ENCODE data around the gene OXNAD1.

The OXNAD1 gene

DNA sequence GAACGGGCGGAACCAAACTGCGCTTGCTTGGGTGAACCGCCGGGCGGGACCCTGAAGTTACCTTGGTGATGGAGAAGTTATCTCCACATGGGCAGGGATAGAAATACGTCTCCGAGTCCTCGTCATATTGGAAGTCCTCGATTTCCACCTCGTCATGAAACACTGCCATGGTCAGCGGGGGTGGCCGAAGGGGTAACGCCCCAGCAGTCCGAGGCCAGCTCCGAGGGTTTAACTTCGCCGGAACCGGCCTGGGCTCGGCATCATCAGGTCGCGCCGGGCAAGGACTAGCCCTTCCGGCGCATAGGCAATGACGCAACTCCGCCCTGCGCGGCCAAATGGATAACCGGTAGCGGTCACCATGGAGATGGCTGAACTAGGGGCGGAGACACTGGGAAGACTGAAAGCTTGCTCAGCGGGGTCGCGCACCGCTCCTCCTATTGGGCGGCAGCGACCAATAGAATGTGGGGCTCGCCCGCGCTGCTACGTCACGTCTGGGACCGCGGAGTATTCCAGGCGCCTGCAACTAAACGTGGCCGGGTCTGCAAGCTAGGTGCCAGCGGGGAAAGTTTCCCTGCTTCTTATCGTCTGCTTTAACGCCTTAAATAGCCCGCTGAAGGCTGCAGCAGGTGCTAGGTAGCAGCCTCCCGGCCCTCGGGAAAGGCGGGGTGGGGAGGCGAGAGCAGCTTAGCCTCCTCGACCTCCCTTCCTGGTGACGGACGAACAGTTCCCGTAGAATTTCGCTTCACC is at the start of gene OXNAD1, which contains the start of gene DPH3:
OXNAD1 (plus strand) TSS at position 505 of the 747 bp plus-strand sequence. CDS start 5,741 bp downstream, outside the sequence.
DPH3 (minus strand) TSS at position 236 of the 747 bp plus-strand sequence; CDS start at position 169, 67 bp downstream.
- DNase-seq, result peak; percentile 85 to 99 (median 98)

GRCh38 chr3:16216373-16216935 is 48.6 kb upstream of the OXNAD1 start:
- DNase-seq, result no peak

DNA sequence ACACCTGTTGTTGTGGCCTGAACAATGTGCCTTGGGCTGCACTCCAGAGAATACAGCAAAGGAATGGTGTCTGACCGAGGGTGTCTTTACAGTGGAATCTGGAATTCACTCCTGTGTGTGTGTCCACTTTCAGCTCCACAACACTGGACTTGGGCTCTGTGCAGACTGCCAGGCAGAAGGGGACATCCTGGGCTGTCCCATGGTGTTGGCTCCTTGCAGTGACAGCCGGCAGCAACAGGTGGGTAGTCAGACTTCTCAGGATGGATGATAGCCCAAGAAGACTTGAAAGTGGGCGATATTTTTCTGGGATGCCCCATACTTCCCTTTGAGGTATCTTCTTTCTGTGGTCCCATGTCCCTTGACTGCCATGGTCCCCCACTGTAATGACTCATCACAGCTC is 45.2 kb upstream of the OXNAD1 start:
- DNase-seq, result no peak

- no peak for DNase-seq
Measured at GRCh38 chr3:16221990-16222389, 43.0 kb upstream of the OXNAD1 start.

DNA sequence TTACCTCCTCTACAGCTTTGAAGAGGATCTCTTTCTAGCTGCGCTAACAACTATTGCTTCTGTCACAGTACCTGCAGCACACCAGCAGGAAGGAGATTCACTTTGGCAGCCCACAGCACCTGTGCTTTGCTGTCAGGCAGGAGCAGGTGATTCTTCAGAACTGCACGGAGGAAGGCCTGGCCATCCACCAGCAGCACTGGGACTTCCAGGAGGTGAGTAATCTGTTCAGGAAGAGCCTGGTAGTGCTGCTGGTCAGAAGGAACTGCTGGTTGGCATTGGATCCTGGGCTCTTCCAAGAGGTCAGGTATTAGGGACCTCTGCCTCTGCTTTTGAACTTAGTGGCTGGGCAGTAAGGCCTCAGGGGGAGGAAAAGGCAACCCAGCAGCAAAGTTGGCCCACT is 42.5 kb upstream of the OXNAD1 start:
- DNase-seq, result no peak

DNA sequence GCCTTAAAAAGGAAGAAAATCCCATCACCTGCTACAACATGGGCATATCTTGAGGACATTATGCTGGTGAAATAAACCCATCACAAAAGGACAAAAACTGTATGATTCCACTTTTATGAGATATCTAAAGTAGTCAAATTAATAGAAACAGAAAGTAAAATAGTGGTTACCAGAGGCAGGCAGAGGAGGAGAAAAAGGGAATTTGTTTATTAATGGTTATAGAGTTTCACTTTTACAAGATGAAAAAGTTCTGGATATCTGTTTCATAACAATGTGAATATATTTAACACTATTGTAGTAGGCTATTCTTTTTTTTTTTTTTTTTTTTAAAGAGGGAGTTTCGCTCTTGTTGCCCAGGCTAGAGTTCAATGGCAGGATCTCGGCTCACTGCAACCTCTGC is 40.7 kb upstream of the OXNAD1 start:
- no peak for DNase-seq

DNA sequence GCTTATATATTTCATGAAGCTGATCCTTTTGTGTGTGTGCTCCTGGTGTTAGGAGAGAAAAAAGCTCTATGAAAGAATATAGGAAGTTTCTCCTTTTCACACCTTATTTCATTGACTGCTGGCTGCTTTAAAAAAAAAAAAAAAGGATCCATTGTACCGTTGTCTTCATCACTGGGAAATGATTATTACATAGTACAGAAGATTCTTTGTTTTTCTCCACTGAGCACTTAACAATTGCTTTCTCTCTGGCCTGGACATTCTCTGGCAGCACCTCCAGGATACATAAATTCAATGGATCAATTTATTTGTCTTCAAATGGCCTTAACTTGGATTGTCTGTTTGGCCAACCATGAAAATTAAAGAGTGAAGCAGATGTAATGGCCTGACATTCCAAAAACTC is 37.4 kb upstream of the OXNAD1 start:
- no peak for DNase-seq

GRCh38 chr3:16229681-16230080 is 35.3 kb upstream of the OXNAD1 start:
- no peak for DNase-seq

DNA sequence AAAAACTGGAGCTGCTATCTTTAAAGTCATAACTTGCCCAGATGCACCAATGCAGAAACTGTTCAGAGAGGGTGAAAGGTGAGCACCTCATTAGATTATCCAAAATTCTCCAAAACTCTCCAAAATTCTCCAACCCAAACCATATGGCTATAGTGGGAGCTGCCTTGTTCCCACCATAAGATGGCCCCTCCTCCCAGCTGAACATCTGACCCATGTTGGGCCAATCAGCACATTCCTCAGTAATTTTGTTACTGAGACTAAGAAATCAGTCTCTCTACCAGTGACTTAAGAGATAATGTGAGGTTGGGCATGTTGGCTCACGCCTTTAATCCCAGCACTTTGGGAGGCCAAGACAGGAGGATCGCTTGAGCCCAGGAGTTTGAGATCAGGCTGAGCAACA is 33.0 kb upstream of the OXNAD1 start:
- DNase-seq, result no peak

GRCh38 chr3:16233806-16234205 is 31.2 kb upstream of the OXNAD1 start:
- DNase-seq, result no peak

DNA sequence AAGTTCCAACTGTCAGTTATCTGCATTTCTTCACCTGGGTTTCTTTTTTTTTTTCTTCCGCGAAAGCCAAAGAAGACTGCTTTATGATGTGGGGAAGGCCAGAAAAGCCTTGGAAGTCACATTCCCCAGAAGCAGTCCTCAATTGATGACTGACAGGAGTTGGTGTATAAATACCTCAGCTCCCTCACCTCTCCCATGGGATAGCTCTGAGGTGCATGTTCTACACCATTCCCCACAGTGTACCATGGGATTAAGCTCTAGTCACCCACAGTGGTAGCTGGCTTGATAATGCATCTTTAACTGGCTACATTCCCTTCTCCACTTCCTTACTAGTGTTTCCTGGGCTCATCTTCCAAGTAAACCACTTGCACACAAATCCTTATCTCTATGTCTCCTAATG is 30.7 kb upstream of the OXNAD1 start:
- no peak for DNase-seq

DNA sequence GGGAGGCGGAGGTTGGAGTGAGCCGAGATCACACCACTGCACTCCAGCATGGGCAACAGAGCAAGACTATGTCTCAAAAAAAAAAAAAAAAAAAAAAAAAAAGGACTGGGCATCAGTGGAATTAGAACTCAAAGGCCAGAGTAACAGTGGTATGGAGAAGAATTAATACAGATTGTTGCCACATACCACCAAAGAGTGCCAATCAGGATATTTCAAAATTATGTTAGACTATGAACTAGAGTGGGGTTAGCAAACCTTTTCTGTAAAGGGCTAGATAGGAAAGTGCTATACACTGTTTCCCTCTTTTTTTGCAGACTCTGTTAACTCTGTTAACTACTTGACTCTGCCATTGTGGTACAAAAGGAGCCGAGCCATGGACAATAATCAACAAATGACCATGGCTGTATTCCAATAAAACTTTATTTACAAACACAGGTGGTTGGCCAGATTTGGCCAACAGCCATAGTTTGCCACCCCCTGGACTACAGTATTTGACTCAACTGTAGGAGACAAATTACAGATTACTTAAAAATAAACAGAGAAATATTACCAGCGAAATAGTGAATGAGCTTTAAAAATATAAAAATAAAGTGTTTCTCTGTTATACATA is 28.9 kb upstream of the OXNAD1 start:
- DNase-seq, result no peak

DNA sequence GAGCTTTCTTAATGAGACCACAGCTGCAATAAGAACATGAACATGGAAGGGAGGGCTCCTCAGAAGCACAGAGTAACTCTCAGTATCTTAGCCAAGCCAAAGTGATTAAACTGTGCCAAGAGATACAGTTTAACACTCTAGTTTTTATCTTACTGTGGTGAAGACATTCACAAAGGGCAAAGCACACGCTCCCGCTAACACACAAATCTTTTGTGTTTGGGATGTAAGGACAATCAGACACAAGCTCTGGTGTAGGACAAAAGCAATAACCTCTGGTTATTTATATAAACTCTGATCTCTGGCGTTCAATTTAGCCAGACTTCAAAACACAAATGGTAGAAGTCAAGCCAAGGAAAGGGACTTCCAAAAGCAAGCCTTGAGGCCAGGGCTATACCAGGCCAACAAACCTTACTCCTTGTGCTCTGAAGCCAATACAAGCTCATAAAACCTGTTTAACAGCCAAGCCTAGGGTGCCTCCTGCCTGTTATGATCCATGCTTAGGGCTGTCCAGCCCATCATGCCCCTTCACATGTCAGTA is 28.1 kb upstream of the OXNAD1 start:
- no peak for DNase-seq

GRCh38 chr3:16239086-16239770 is 25.8 kb upstream of the OXNAD1 start:
- DNase-seq, result peak in 4 of 51 donors; percentile 5 to 10 (median 6)

- no peak for DNase-seq
Measured at GRCh38 chr3:16239780-16240179, 25.2 kb upstream of the OXNAD1 start.

DNA sequence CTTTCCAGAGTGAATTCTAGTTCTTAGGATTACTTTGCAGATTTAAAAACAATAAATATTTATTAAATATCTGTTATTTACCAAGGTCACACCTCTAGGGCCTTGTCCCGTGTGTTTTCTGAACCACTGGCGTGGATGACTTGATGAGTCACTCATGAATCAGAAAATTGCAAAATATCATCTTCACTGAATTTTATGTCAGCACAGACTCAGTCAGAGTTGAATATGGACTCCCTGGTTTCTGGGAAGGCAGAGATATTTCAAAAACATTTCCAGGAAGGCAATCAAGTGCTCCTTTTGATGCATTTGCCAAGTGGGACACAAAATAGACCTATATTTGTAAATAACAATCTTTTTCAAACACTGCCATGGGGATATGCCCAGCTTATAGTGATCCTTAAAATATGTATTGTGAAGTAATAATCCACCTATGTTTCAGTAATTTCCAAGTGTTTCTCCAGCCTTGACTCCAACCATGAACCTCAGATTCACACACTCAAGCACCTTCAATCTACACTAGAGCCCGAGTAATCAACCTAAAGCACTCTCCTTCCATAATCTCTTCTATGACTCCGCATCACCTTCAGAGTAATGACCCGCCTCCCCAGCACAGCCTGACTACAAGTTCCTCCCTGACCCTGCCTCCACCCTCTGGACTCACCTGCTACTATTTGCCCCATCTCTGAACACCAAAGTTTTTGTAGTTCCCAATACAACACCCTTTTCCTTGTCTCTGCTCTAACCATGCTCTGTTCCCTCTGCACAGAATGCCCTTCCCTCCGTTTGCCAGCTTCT is 24.6 kb upstream of the OXNAD1 start:
- no peak for DNase-seq

GRCh38 chr3:16241225-16241624 is 23.8 kb upstream of the OXNAD1 start:
- no peak for DNase-seq

- DNase-seq, result no peak
Measured at GRCh38 chr3:16242177-16242576, 22.8 kb upstream of the OXNAD1 start.

DNA sequence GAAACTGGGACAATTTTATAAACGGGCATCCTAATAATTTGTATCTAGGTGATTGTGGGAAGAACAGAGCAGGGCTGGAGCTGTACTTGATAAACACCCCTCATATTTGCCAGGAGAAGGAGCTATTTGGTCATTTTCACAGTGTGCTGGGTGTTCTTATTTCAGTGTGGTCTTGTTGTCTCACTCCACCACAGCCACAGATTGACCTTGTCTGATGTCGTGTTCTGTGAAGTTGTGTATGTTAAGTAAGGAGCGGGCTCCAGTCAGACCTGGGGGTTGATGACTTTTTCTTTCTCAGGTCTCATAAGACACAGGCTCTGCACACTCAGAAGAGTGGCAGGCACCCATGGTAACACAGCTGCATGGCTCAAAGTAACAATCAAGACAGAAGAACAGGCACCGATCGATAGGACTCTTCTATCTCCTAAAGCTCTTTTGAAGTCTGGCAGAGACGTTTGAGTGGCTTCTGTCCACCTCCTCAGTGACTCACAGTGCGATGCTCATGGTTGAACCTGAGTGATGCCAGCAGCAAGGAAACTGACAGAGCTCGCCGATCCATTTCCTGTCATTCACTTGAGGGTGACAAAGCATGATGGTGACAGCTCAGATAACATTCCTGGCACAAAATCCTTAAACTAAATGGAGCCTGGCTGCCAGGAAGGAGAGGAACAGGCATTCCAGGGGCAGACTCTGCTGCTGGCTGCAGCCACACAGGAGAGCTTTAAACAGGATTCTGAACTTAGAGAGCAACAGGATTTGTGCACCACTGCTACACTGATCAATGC is 21.1 kb upstream of the OXNAD1 start:
- DNase-seq, result no peak

GRCh38 chr3:16245609-16246008 is 19.4 kb upstream of the OXNAD1 start:
- no peak for DNase-seq
